Right lobe of liver (tissue), 4 donors: Measurements from ENCODE around the gene SOCS7.

Experiments
- CTCF ChIP-seq, 4 donors: fragments of 200-600 bp in 3 of 4; fragments of 450-650 bp in 1 of 4; IDR thresholded peaks; one replicate each; pipeline versions ENCODE4 v1.5.1 to v1.8.0; 2016 to 2022; ENCODE audit warnings: antibody characterized with exemption in 4 of 4, mild to moderate bottlenecking in 2 of 4
- POLR2A ChIP-seq: fragments of 450-650 bp; IDR thresholded peaks from one replicate; pipeline ENCODE4 v1.6.1; 2017; ENCODE audit warnings: antibody characterized with exemption, mild to moderate bottlenecking
- donor health status: DM: no; HTN: no; CAD: no.
- donor health status: DM: no; HTN: no; CAD: no.
- donor health status: DM: no; HTN: yes; CAD: no.

DNA sequence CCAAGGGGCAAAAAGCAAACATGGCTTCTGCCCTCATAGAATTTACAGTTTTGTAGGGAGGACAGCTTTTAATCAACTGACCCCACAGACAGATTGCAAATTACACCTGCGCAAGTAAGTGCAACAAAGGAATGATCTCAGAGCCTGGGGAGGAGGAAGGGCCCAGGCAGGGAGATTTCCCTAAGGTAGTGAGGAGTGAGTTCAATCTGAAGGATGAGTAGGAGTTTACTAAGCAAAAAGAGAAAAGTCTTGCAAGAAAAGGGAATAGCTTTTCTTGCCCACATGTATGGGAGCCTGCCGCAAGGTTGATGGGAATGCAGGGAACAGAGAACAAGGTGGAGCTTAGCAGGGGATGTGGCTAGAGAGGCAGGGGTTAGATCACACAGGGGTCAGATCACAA is 1.6 kb upstream of the SOCS7 start:
- TF ChIP-seq POLR2A (no peak), CTCF (IDR thresholded peaks at IDR 0.05) (no peak)
